DOHH2 (cell line): ENCODE measurements around the gene CPED1.

Experiments used
- H3F3A ChIP-seq: fragments of 200-600 bp; sonication (generic), shearing (Covaris generic); 2 replicates; pipeline ENCODE4 v1.6.0; 2016; ENCODE audit warnings: antibody characterized with exemption, mild to moderate bottlenecking; ENCODE audit not compliant: control insufficient read depth, insufficient read depth
- H3K27ac ChIP-seq: fragments of 200-600 bp; sonication (generic); 2 replicates; pipeline ENCODE4 v1.5.1; 2014; ENCODE audit warnings: low read depth, mild to moderate bottlenecking, low read length, moderate library complexity
- H3K27me3 ChIP-seq: fragments of 200-600 bp; sonication (generic); 2 replicates; pipeline ENCODE4 v1.6.1; 2014; ENCODE audit warnings: mild to moderate bottlenecking, low read length, mixed read lengths; ENCODE audit not compliant: control insufficient read depth
- H3K36me3 ChIP-seq: fragments of 200-600 bp; sonication (generic); 2 replicates; pipeline ENCODE4 v1.6.1; 2014; ENCODE audit warnings: mild to moderate bottlenecking, low read length, moderate library complexity, mixed read lengths; ENCODE audit not compliant: control insufficient read depth
- H3K4me1 ChIP-seq: fragments of 200-600 bp; sonication (generic); 2 replicates; pipeline ENCODE4 v1.6.1; 2014; ENCODE audit warnings: mild to moderate bottlenecking, low read length, mixed read lengths; ENCODE audit not compliant: control insufficient read depth
- H3K4me2 ChIP-seq: fragments of 200-600 bp; sonication (generic); 2 replicates; pipeline ENCODE4 v1.6.0; 2014; ENCODE audit warnings: mild to moderate bottlenecking, low read length, moderate library complexity
- H3K4me3 ChIP-seq: fragments of 200-600 bp; sonication (generic); 2 replicates; pipeline ENCODE4 v1.5.1; 2014; ENCODE audit warnings: mild to moderate bottlenecking, low read length, mixed read lengths
- H3K79me2 ChIP-seq: fragments of 200-600 bp; sonication (generic); 2 replicates; pipeline ENCODE4 v1.6.1; 2014; ENCODE audit warnings: mild to moderate bottlenecking, low read length, mixed read lengths; ENCODE audit not compliant: control insufficient read depth
- H3K9me2 ChIP-seq: fragments of 200-600 bp; sonication (generic); replicated peaks from 2 replicates; pipeline ENCODE4 v1.6.1; 2014; ENCODE audit warnings: mild to moderate bottlenecking, low read length, mixed read lengths; ENCODE audit not compliant: control insufficient read depth
- H3K9me3 ChIP-seq: fragments of 200-600 bp; sonication (generic); 2 replicates; pipeline ENCODE4 v1.6.1; 2014; ENCODE audit warnings: antibody characterized with exemption, low read length, mixed read lengths; ENCODE audit not compliant: control insufficient read depth, insufficient read depth
- H4K20me1 ChIP-seq: fragments of 200-600 bp; sonication (generic); 2 replicates; pipeline ENCODE4 v1.6.0; 2014; ENCODE audit warnings: low read depth, mild to moderate bottlenecking, antibody characterized with exemption, low read length, moderate library complexity; ENCODE audit not compliant: control insufficient read depth, insufficient read depth
- CTCF ChIP-seq: fragments of 200-600 bp; sonication (generic); IDR thresholded peaks from one replicate; pipeline ENCODE4 v1.5.1; 2014; ENCODE audit warnings: antibody characterized with exemption, mild to moderate bottlenecking, low read depth, low read length; ENCODE audit not compliant: poor library complexity, severe bottlenecking
- EZH2phosphoT487 ChIP-seq: fragments of 200-600 bp; sonication (generic); IDR thresholded peaks from 2 replicates; pipeline ENCODE4 v1.6.1; 2017; ENCODE audit warnings: borderline replicate concordance, mild to moderate bottlenecking, antibody characterized with exemption, low read length, moderate library complexity, mixed read lengths

CPED1 gene

GRCh38 chr7:121278120-121279021, 289.9 kb downstream of the CPED1 start:
- H3K79me2 ChIP-seq = no peaks in the 10 kb centered on the region
- H3K27ac ChIP-seq = no peak overlapping the region
- no peaks in the 10 kb centered on the region for H3K36me3 ChIP-seq
- no peak overlapping the region for H3K4me3 ChIP-seq
- no peaks in the 10 kb centered on the region for H3K9me2 ChIP-seq
- H3F3A ChIP-seq = no peaks in the 10 kb centered on the region
- no peak overlapping the region for H3K4me2 ChIP-seq
- H4K20me1 ChIP-seq = no peaks in the 10 kb centered on the region
- H3K4me1 ChIP-seq = no peaks in the 10 kb centered on the region
- no peaks in the 10 kb centered on the region for H3K27me3 ChIP-seq
- no peak for TF ChIP-seq EZH2phosphoT487
- TF ChIP-seq CTCF = no peak
- H3K9me3 ChIP-seq = no peaks in the 10 kb centered on the region

- Histone ChIP-seq H3K27ac (no peak overlapping the region), H3K9me2 (no peaks in the 10 kb centered on the region), H3F3A (no peaks in the 10 kb centered on the region), H3K79me2 (no peaks in the 10 kb centered on the region), H3K4me3 (no peak overlapping the region), H3K9me3 (peaks cover under 1% of the 10 kb centered on the region; the same call in 1 of the 2 replicates), H3K27me3 (no peaks in the 10 kb centered on the region), H3K4me1 (no peaks in the 10 kb centered on the region), H4K20me1 (no peaks in the 10 kb centered on the region), H3K4me2 (no peak overlapping the region), H3K36me3 (no peaks in the 10 kb centered on the region)
- no peak for TF ChIP-seq EZH2phosphoT487
- TF ChIP-seq CTCF = no peak
Measured at GRCh38 chr7:121279060-121279620, 290.6 kb downstream of the CPED1 start.

GRCh38 chr7:121279822-121280221, 291.3 kb downstream of the CPED1 start:
- Histone ChIP-seq H3K4me1 (no peaks in the 10 kb centered on the region), H3K9me2 (no peaks in the 10 kb centered on the region), H4K20me1 (no peaks in the 10 kb centered on the region), H3K79me2 (no peaks in the 10 kb centered on the region), H3K36me3 (no peaks in the 10 kb centered on the region), H3K9me3 (peaks cover 8% of the 10 kb centered on the region; the same call in 1 of the 2 replicates), H3K27me3 (no peaks in the 10 kb centered on the region), H3F3A (no peaks in the 10 kb centered on the region), H3K4me2 (no peak overlapping the region), H3K4me3 (no peak overlapping the region), H3K27ac (no peak overlapping the region)
- no peak for TF ChIP-seq EZH2phosphoT487
- TF ChIP-seq CTCF = no peak
